PC-3 (cell line): ENCODE data around the gene GRIK1. TPM values are rescaled to one million over a fixed set of nuclear protein-coding genes. Genes with fewer than 3 reads are reported as not detected.

Experiments
- ATAC-seq: fragments of 200-7000 bp; cut with Tn5 transposase; 2 replicates; pipeline ENCODE4 v1.9.1; 2020; ENCODE audit warnings: mild to moderate bottlenecking, moderate library complexity
- BruUV-seq: library from RNA; stranded (reverse); fragments of 400-500 nt; replicated peaks from 2 replicates; lab custom pipeline; 2021; lab: Mats Ljungman, UMichigan
- CTCF ChIA-PET: fragments of 300-600 bp; sonication (Branson Sonifier 250); formaldehyde crosslinking; loops from one replicate; lab custom pipeline; 2022; ENCODE audit warnings: antibody characterized with exemption; lab: Charles Lee
- POLR2A ChIA-PET: fragments of 300-600 bp; sonication (Branson Sonifier 250); formaldehyde crosslinking; loops from one replicate; lab custom pipeline; 2022; ENCODE audit warnings: antibody characterized with exemption; ENCODE audit not compliant: unreplicated experiment; lab: Charles Lee
- DNase-seq: peaks from one replicate; pipeline ENCODE4 v3.0.0-alpha.2; 2015
- H2AFZ ChIP-seq: fragments of 300-600 bp; sonication (generic); 2 replicates; pipeline ENCODE4 v1.6.0; 2016; ENCODE audit warnings: antibody characterized with exemption, low read length
- H3F3A ChIP-seq: fragments of 300-600 bp; sonication (generic); one replicate; pipeline ENCODE4 v1.6.0; 2017; ENCODE audit warnings: antibody characterized with exemption, low read length, control low read depth, mild to moderate bottlenecking; ENCODE audit not compliant: unreplicated experiment
- H3K27ac ChIP-seq: fragments of 300-600 bp; sonication (generic); 2 replicates; pipeline ENCODE4 v1.5.1; 2016; ENCODE audit warnings: mild to moderate bottlenecking, low read length
- H3K27me3 ChIP-seq: fragments of 300-600 bp; sonication (generic); 2 replicates; pipeline ENCODE4 v1.6.1; 2016; ENCODE audit warnings: low read length, mixed read lengths
- H3K36me3 ChIP-seq: fragments of 300-600 bp; sonication (generic); 2 replicates; pipeline ENCODE4 v1.6.1; 2016; ENCODE audit warnings: low read depth, mixed run types, low read length, mixed read lengths
- H3K4me1 ChIP-seq: fragments of 300-600 bp; sonication (generic); 2 replicates; pipeline ENCODE4 v1.5.1; 2016; ENCODE audit warnings: low read length; ENCODE audit not compliant: insufficient read depth
- H3K4me2 ChIP-seq: fragments of 300-600 bp; sonication (generic); 2 replicates; pipeline ENCODE4 v1.6.0; 2016; ENCODE audit warnings: low read length
- H3K4me3 ChIP-seq: fragments of 300-600 bp; sonication (generic); 2 replicates; pipeline ENCODE4 v1.5.1; 2016; ENCODE audit warnings: mild to moderate bottlenecking, low read length, mixed read lengths
- H3K79me2 ChIP-seq: fragments of 300-600 bp; sonication (generic); 2 replicates; pipeline ENCODE4 v1.6.1; 2017; ENCODE audit warnings: low read length, mixed read lengths
- H3K9ac ChIP-seq: fragments of 300-600 bp; sonication (generic); 2 replicates; pipeline ENCODE4 v1.6.0; 2016; ENCODE audit warnings: mild to moderate bottlenecking, low read length
- H3K9me2 ChIP-seq: fragments of 300-600 bp; sonication (generic); replicated peaks from 2 replicates; pipeline ENCODE4 v1.6.1; 2016; ENCODE audit warnings: mixed run types, low read length, mixed read lengths
- H3K9me3 ChIP-seq: fragments of 300-600 bp; sonication (generic); 2 replicates; pipeline ENCODE4 v1.6.1; 2016; ENCODE audit warnings: low read length, mixed read lengths
- H4K20me1 ChIP-seq: fragments of 300-600 bp; sonication (generic); 2 replicates; pipeline ENCODE4 v1.6.1; 2016; ENCODE audit warnings: low read length, mixed read lengths
- EZH2 ChIP-seq: fragments of 300-600 bp; sonication (generic); IDR thresholded peaks from one replicate; pipeline ENCODE4 v1.6.1; 2017; ENCODE audit warnings: antibody characterized with exemption, mild to moderate bottlenecking, low read length; ENCODE audit not compliant: unreplicated experiment
- EZH2phosphoT487 ChIP-seq: fragments of 300-600 bp; sonication (generic); IDR thresholded peaks from 2 replicates; pipeline ENCODE4 v1.6.1; 2018; ENCODE audit warnings: mild to moderate bottlenecking, antibody characterized with exemption, low read length, borderline replicate concordance
- intact Hi-C: fragments of 100-400 bp; cut with micrococcal nuclease; formaldehyde crosslinking; loops from 2 replicates; pipeline ENCODE4 v1.9.0; 2023
- total RNA-seq: library from RNA; depleted of rRNA; stranded (reverse); fragments of >200 nt; gene quantifications from 2 replicates; pipeline ENCODE4 v1.2.3, GENCODE V29; 2014
- TF ChIP-seq, protein P1 (sequence below): fragments of 300-600 bp; sonication (generic); conservative IDR thresholded peaks from 2 replicates; pipeline ENCODE4 v1.5.1; 2017; ENCODE audit warnings: antibody characterized with exemption, low read depth, mild to moderate bottlenecking, low read length

GRIK1 gene
- total RNA-seq, 1 experiment from 2014 or later: not detected

DNA sequence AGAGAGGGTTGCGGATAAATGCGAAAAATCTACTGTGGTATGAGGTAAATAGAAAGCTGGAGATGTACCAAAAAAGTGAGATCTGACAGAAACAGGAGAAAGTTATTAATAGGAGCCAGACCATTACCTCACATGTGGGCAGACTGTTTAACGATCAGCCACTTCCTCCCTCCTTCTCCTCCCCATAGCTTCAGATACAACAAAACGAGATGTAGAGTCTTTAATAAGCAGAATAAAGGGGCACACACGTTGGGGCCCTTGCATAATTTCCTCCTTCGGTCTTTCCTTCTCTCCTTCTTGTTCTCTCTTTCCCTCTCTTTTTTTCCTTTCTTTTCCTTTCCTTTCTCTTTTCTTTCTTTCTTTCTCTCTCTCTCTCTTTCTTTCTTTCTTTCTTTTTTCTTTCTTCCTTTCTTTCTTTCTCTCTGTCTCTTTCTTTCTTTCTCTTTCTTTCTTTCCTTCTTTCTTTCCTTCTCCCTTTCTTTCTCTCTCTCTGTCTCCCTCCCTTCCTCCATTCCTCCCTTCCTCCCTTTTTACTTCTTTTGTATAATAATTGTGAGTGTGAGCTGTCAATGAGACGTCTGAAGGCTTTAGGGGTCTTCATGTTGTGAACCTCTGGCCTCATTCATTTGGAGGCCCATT, 242.1 kb downstream of the GRIK1 start:
- ChIA-PET POLR2A (no interaction called here), CTCF (no interaction called here)
- H2AFZ ChIP-seq: no peak overlapping the region
- no TSS peak for BruUV-seq
- H3K9me3 ChIP-seq: no peaks in the 10 kb centered on the region
- no peak overlapping the region for H3K27ac ChIP-seq
- intact Hi-C loops: no loop called here
- H3K4me1 ChIP-seq: no peaks in the 10 kb centered on the region
- no peak overlapping the region for H3K4me3 ChIP-seq
- ATAC-seq: no peak
- H3K9me2 ChIP-seq: no peaks in the 10 kb centered on the region
- no peak overlapping the region for H3K9ac ChIP-seq
- H3K4me2 ChIP-seq: no peak overlapping the region
- no peak for TF ChIP-seq EZH2phosphoT487
- no peak for TF ChIP-seq EZH2
- TF ChIP-seq, protein P1, sequence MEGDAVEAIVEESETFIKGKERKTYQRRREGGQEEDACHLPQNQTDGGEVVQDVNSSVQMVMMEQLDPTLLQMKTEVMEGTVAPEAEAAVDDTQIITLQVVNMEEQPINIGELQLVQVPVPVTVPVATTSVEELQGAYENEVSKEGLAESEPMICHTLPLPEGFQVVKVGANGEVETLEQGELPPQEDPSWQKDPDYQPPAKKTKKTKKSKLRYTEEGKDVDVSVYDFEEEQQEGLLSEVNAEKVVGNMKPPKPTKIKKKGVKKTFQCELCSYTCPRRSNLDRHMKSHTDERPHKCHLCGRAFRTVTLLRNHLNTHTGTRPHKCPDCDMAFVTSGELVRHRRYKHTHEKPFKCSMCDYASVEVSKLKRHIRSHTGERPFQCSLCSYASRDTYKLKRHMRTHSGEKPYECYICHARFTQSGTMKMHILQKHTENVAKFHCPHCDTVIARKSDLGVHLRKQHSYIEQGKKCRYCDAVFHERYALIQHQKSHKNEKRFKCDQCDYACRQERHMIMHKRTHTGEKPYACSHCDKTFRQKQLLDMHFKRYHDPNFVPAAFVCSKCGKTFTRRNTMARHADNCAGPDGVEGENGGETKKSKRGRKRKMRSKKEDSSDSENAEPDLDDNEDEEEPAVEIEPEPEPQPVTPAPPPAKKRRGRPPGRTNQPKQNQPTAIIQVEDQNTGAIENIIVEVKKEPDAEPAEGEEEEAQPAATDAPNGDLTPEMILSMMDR: no peak
- H3K27me3 ChIP-seq: peaks cover 12% of the 10 kb centered on the region; the same call in 1 of the 2 replicates
- no peak for DNase-seq
- H3K79me2 ChIP-seq: no peaks in the 10 kb centered on the region
- no peaks in the 10 kb centered on the region for H3F3A ChIP-seq
- no peaks in the 10 kb centered on the region for H4K20me1 ChIP-seq
- H3K36me3 ChIP-seq: no peaks in the 10 kb centered on the region

DNA sequence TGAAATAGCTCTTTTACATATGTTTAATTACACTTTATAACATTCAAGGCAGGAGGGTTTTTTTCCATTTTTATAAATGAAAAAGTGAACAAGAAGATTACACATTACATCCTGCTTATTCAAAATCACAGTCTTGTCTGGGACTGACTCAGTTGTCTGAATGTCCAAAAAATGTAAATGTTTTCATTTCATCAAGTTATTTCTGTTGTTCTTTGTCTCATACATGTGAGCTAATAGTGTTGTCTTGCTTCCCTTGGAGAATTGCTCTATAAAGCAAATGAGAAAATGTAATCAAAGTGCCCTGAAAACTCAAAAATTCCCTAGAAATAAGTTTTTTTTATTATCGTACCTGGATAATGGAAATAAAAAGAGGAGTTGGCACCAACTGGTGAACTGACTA, 242.9 kb downstream of the GRIK1 start:
- Histone ChIP-seq H3K79me2 (no peaks in the 10 kb centered on the region), H3K36me3 (no peaks in the 10 kb centered on the region), H4K20me1 (no peaks in the 10 kb centered on the region), H3K9ac (no peak overlapping the region), H3K9me3 (no peaks in the 10 kb centered on the region), H3K9me2 (no peaks in the 10 kb centered on the region), H3F3A (no peaks in the 10 kb centered on the region), H3K4me2 (no peak overlapping the region), H2AFZ (no peak overlapping the region), H3K4me3 (no peak overlapping the region), H3K27me3 (peaks cover 13% of the 10 kb centered on the region; the same call in 1 of the 2 replicates), H3K4me1 (no peaks in the 10 kb centered on the region), H3K27ac (no peak overlapping the region)
- intact Hi-C loops: no loop called here
- no TSS peak for BruUV-seq
- no peak for ATAC-seq
- TF ChIP-seq EZH2phosphoT487 (no peak), EZH2 (no peak)
- TF ChIP-seq, protein P1: no peak
- CTCF ChIA-PET: no interaction called here
- DNase-seq: no peak
- POLR2A ChIA-PET: no interaction called here
